ENCODE data around the gene KRTAP19-3.
"Not testable (repeated sequence)": the region's sequence is repeated elsewhere in the genome, so short reads cannot be mapped to it uniquely, and the experiment has no call there.

The KRTAP19-3 gene

DNA sequence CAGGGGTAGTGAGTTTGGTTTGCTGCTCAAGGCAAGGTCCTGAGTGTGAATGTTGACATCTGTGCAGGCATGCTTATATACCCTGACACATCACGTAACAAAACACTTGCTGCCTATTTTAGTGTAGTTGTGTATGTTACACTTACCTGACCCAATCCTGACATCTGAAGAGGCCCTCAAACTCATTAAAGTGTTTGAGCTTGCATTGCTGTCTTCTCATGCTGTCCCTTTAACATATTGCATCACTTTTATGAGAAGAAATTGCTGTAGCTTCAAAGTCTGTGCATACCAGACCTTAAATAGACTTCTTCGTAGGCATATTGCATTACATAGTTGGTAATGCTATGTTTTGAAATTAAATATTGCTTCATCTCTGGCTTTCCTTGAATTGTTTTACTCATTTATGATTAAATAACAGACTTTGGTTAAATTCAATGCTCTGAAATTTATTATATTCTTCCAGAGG lies at the start of gene KRTAP19-3:
Gene KRTAP19-3, minus strand, starts transcription at position 51 of the 466 bp plus-strand sequence. CDS start 56 bp downstream, outside the sequence.
- in situ Hi-C loops (cut with HindIII; ENCODE audit: low sequenced_read_pairs) = no loop called here

DNA sequence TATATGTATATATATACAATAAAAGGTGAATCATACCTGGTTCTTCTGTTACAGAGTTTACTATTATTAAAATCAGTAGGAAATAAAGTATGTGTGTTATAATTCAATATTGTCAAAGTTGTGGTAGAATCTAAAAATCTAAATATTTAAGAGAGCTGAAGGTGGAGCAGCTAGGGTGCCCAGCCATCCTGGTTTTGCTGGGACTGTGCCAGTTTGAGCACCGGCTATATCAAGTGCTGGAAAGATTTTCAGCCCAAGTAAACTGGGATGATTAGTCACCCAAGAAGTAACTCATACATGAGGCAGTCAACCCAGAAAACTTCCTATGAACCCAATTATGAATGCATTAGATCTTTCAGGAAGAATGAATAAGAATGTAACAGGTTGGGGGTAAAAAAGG lies 27.1 kb upstream of the KRTAP19-3 start:
- in situ Hi-C loops (cut with HindIII; ENCODE audit: low sequenced_read_pairs) = no loop called here

- in situ Hi-C loops (cut with HindIII; ENCODE audit: low sequenced_read_pairs) = no loop called here
These were observed 23.9 kb upstream of the KRTAP19-3 start for GRCh38 chr21:30515681-30516080.

- in situ Hi-C loops (cut with HindIII; ENCODE audit: low sequenced_read_pairs) = not testable (repeated sequence)
These were observed 13.9 kb upstream of the KRTAP19-3 start for GRCh38 chr21:30505621-30506205.

- in situ Hi-C loops (cut with HindIII; ENCODE audit: low sequenced_read_pairs) = no loop called here
These were observed 10.2 kb upstream of the KRTAP19-3 start, which contains the start of gene KRTAP19-5 for GRCh38 chr21:30502041-30502440. TSS of gene KRTAP19-5 (minus strand) at chr21:30502141. CDS start at chr21:30502090, 51 bp downstream.

- in situ Hi-C loops (cut with HindIII; ENCODE audit: low sequenced_read_pairs) = no loop called here
These were observed 5.3 kb upstream of the KRTAP19-3 start, which contains the start of gene KRTAP19-4 for GRCh38 chr21:30497065-30497464. TSS of gene KRTAP19-4 (minus strand) at chr21:30497165. CDS start at chr21:30497110, 55 bp downstream.

- in situ Hi-C loops (cut with HindIII; ENCODE audit: low sequenced_read_pairs) = no loop called here
These were observed 4.5 kb downstream of the KRTAP19-3 start, which contains the start of gene KRTAP19-2 for GRCh38 chr21:30487336-30487735. TSS of gene KRTAP19-2 (minus strand) at chr21:30487436. CDS start at chr21:30487348, 88 bp downstream.

- in situ Hi-C loops (cut with HindIII; ENCODE audit: low sequenced_read_pairs) = no loop called here
These were observed 5.6 kb downstream of the KRTAP19-3 start for GRCh38 chr21:30486180-30486579.

DNA sequence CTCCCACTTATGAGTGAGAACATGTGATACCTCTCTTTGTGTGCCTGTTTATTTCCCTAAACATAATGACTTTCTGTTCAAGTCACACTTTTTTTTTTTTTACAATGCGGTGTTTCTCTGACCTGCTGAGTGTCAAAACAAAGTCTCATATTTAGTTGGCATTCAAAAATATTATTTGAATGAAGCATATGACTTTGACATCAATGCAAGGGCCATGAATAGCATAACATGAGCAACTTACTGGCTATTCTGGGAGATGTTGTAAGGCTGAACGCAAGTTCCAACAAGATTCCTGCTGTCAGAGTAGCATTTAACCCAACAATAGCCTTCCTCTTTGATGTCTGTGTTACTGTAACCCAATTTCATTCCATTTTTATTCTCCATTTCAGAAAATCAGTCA lies 9.7 kb downstream of the KRTAP19-3 start:
- in situ Hi-C loops (cut with HindIII; ENCODE audit: low sequenced_read_pairs) = no loop called here

DNA sequence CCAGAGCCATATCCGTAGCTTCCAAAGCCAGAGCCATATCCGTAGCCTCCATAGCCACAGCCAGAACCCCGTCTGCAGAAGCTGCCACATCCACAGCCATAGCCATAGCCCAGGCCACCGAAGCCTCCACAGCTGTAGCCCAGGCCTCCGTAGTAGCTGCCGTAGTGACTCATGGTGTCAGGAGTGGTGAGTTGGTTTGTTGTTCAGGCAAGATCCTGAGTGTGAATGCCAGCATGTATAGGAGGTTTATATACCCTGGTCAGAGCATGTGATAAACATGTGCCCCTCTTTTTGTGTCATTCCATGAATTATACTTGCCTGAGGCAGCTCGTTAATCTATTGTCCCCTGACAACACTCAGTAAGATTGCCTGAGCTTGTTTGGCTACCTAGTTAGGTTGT lies 11.7 kb downstream of the KRTAP19-3 start, which contains the start of gene KRTAP19-1:
Gene KRTAP19-1, minus strand, starts transcription at position 223 of the 400 bp plus-strand sequence. Its CDS starts 50 bp downstream, at position 173.
- in situ Hi-C loops (cut with HindIII; ENCODE audit: low sequenced_read_pairs) = no loop called here

GRCh38 chr21:30479259-30479658 lies 12.6 kb downstream of the KRTAP19-3 start:
- in situ Hi-C loops (cut with HindIII; ENCODE audit: low sequenced_read_pairs) = no loop called here

DNA sequence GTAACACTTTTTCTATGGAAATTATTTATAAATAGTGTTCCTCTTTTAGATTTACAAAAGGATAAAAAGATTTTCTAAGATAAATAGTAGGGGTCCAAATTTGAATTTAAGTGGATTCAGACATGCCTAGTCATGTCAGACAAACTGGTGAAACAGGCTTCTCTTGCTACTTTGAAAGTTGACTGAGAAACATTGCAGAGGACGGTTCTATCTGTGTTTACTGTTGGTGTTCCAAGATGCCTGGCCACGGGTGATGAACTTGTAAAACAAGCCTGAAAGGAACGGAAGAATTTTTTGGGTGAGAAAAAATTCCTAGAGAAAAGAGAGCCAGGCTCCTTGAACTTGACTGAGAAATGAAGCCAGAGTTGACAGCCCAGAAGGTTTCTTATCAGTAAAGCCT lies 13.8 kb downstream of the KRTAP19-3 start:
- in situ Hi-C loops (cut with HindIII; ENCODE audit: low sequenced_read_pairs) = no loop called here

- in situ Hi-C loops (cut with HindIII; ENCODE audit: low sequenced_read_pairs) = no loop called here
These were observed 22.7 kb downstream of the KRTAP19-3 start for GRCh38 chr21:30468900-30469714.

DNA sequence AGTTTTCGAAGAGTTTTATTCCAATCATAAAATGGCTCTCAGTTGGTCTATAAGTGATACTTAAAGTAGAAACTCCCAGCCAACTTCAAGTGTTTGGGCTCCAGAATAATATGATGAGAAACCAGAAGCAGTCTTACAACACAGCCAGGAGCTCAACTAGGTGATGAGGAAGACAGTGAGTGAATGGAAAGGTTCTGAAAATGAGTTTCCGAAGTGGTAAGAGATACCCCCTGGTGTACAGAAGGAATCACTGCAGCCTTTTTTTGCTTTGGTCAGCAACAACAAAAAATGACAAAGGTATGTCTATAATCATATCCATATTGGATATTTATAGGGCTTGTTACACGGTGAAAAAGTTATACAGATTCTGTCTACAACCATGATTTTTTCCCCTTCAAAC lies 28.1 kb downstream of the KRTAP19-3 start:
- in situ Hi-C loops (cut with HindIII; ENCODE audit: low sequenced_read_pairs) = no loop called here

DNA sequence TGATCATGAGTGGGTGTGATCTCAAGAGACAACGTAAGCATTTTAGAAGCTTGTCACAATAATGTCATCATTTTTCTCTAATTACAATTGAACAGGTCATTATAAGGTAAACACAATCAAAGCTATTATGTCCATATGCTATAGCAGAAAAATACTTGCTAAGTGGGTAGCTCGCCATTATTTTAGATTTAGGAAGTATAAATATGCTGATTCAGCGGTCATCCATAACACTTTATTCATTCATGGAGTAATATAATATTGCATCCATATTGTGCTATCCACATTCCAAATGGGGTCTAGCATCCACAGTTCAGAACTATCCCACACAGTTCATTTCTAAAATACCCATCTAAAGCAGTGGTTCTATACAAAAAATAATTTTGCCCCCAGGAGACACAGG lies 43.3 kb downstream of the KRTAP19-3 start:
- in situ Hi-C loops (cut with HindIII; ENCODE audit: low sequenced_read_pairs) = no loop called here

- in situ Hi-C loops (cut with HindIII; ENCODE audit: low sequenced_read_pairs) = no loop called here
These were observed 44.8 kb downstream of the KRTAP19-3 start for GRCh38 chr21:30447056-30447455.

- in situ Hi-C loops (cut with HindIII; ENCODE audit: low sequenced_read_pairs) = no loop called here
These were observed 47.6 kb downstream of the KRTAP19-3 start for GRCh38 chr21:30444204-30444603.

DNA sequence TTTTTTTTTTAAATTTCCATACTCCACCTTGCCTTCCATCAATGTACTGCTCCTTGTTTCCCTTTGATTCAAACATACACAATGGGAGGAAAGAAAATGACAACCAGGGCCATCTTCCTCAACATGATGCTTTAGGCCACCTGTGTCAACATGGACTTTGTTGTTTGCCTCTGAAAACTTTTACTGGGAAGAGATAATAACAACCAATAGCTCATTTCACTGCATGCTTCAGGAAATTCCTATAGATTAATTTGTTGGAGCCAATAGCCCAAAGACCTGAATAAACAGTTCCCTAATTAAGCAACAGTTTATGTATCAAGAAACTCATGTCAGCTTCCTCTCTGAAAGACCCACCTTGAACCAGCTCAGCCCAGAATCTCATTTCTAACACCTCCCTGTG lies 48.6 kb downstream of the KRTAP19-3 start:
- in situ Hi-C loops (cut with HindIII; ENCODE audit: low sequenced_read_pairs) = no loop called here

All from DLD1 (cell line).